A172 (cell line): ENCODE results near the gene HMGCR. TPM values are rescaled to one million over a fixed set of nuclear protein-coding genes. Genes with fewer than 3 reads are reported as not detected.

ENCODE experiments used
- DNase-seq: peaks from one replicate; pipeline ENCODE4 v3.0.0-alpha.2; 2015; ENCODE audit warnings: low spot score
- total RNA-seq: library from RNA; depleted of rRNA; stranded (reverse); fragments of >200 nt; shearing (Covaris generic); gene quantifications from 2 replicates; pipeline ENCODE4 v1.2.3, GENCODE V29; 2014; rRNA removed

HMGCR gene
- total RNA-seq, 1 experiment from 2014 or later: 39.1 TPM

GRCh38 chr5:75381456-75381855 is 44.4 kb downstream of the HMGCR start:
- no peak for DNase-seq

- no peak for DNase-seq
Measured at GRCh38 chr5:75384218-75384617, 47.2 kb downstream of the HMGCR start.

GRCh38 chr5:75387806-75388205 is 50.8 kb downstream of the HMGCR start:
- no peak for DNase-seq

- no peak for DNase-seq
Measured at GRCh38 chr5:75389430-75389829, 52.4 kb downstream of the HMGCR start.

GRCh38 chr5:75395277-75395676 is 58.3 kb downstream of the HMGCR start:
- DNase-seq: no peak

GRCh38 chr5:75405296-75405695 is 68.3 kb downstream of the HMGCR start:
- DNase-seq: no peak

Other genes starting within 250 kb of the HMGCR start
- gene ANKRD31, start 100.3 kb upstream of the HMGCR start, total RNA-seq: not detected in 2 replicates
- 16.2 and 17.6 TPM in 2 replicates for gene CERT1, start 174.4 kb downstream of the HMGCR start, total RNA-seq
- 36.1 and 36.7 TPM in 2 replicates for gene POLK, start 174.7 kb downstream of the HMGCR start, total RNA-seq